Measurements from ENCODE around the gene MORC3. TPM values are rescaled to one million over a fixed set of nuclear protein-coding genes. Genes with fewer than 3 reads are reported as not detected.

MORC3 gene
- total and polyA plus RNA-seq, 9 of the 15 experiments (the other 6 are each of a cell fraction or from before 2014, with no cell fraction given): 12.7 to 53.7 (median 36.0) TPM

- TF ChIP-seq ATF4 (CRISPR knock-in tag; IDR thresholded peaks at IDR 0.05): peak; percentile 4; the same call in 1 of the 2 replicates
- TF ChIP-seq RBM15 (IDR thresholded peaks at IDR 0.05; ENCODE audit: insufficient read depth, low read length): no peak
- no peak for TF ChIP-seq UBTF (IDR thresholded peaks at IDR 0.05; ENCODE audit: borderline replicate concordance in 1 of 2, low read depth in 2 of 2, low read length in 2 of 2)
- no peak for TF ChIP-seq SRSF9 (IDR thresholded peaks at IDR 0.05; ENCODE audit: borderline replicate concordance, low read depth, low read length)
- TF ChIP-seq DACH1 (IDR thresholded peaks at IDR 0.05; ENCODE audit: partially characterized antibody): no peak
- TF ChIP-seq ETV5 (CRISPR knock-in tag; IDR thresholded peaks at IDR 0.05; ENCODE audit: low read depth): no peak
- no peak for TF ChIP-seq ZNF253 (CRISPR knock-in tag; conservative IDR thresholded peaks at IDR 0.05)
- no peak for TF ChIP-seq CHD7 (IDR thresholded peaks at IDR 0.05; ENCODE audit: low read depth, low read length)
- no peak for TF ChIP-seq ZNF280B (CRISPR knock-in tag; IDR thresholded peaks at IDR 0.05)
- no peak for TF ChIP-seq CBX3 (IDR thresholded peaks at IDR 0.05; ENCODE audit: borderline replicate concordance in 1 of 2, low read length in 2 of 2)
- no peak for TF ChIP-seq ZNF23 (CRISPR knock-in tag; IDR thresholded peaks at IDR 0.05)
These were observed 21.9 kb upstream of the MORC3 start (continued) for GRCh38 chr21:36297938-36298572.
